Measurements from ENCODE around the gene KIAA0408. TPM values are rescaled to one million over a fixed set of nuclear protein-coding genes. Genes with fewer than 3 reads are reported as not detected.
"Not testable (repeated sequence)": the region's sequence is repeated elsewhere in the genome, so short reads cannot be mapped to it uniquely, and the experiment has no call there.

The KIAA0408 gene
- total and polyA plus RNA-seq, 2 experiments from 2014 or later: 0.27 to 2.0 TPM

- peak in 1 of 2 donors; percentile 8 for DNase-seq (ENCODE audit: low read depth in 1 of 2, low spot score in 1 of 2)
- H3K4me3 ChIP-seq: no peak overlapping the region
- no peaks in the 10 kb centered on the region for H3K4me1 ChIP-seq (ENCODE audit: low read depth)
- H3K9me3 ChIP-seq (ENCODE audit: low read depth): no peaks in the 10 kb centered on the region
- no peaks in the 10 kb centered on the region for H3K27me3 ChIP-seq
- no peak overlapping the region for H3K27ac ChIP-seq
- TF ChIP-seq, protein P1, sequence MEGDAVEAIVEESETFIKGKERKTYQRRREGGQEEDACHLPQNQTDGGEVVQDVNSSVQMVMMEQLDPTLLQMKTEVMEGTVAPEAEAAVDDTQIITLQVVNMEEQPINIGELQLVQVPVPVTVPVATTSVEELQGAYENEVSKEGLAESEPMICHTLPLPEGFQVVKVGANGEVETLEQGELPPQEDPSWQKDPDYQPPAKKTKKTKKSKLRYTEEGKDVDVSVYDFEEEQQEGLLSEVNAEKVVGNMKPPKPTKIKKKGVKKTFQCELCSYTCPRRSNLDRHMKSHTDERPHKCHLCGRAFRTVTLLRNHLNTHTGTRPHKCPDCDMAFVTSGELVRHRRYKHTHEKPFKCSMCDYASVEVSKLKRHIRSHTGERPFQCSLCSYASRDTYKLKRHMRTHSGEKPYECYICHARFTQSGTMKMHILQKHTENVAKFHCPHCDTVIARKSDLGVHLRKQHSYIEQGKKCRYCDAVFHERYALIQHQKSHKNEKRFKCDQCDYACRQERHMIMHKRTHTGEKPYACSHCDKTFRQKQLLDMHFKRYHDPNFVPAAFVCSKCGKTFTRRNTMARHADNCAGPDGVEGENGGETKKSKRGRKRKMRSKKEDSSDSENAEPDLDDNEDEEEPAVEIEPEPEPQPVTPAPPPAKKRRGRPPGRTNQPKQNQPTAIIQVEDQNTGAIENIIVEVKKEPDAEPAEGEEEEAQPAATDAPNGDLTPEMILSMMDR (IDR thresholded peaks at IDR 0.05; ENCODE audit: low read depth, low read length): no peak
- H3K36me3 ChIP-seq: no peaks in the 10 kb centered on the region
Observed at GRCh38 chr6:127436578-127437110, 22.5 kb downstream of the KIAA0408 start.

DNA sequence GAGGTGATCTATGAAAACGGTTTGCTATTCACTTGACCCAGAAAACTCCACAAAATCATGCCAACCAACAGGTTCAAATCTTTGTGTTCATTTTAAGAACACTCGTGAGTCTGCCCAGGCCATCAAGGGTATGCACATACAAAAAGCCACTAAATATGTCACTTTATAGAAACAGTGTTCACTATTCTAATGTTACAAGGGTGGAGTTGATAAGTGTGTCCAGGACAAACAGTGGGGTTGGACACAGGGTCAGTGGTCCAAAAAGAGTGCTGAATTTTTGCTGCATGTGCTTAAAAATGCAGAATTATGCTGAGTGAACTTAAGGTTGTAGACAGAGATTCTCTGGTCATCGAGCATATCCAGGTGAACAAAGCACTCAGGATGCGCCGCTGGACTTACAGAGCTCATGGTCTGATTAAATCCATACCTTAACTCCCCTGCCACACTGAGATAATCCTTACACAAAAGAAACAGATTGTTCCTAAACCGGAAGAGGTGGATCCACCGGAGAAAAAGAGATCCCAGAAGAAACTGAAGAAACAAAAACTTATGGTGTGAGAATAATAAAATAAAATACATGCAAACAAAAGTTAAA lies 23.5 kb downstream of the KIAA0408 start:
- DNase-seq (ENCODE audit: low read depth in 1 of 2, low spot score in 1 of 2): no peak
- TF ChIP-seq, protein P1 (IDR thresholded peaks at IDR 0.05; ENCODE audit: low read depth, low read length): no peak
- Histone ChIP-seq H3K36me3 (no peaks in the 10 kb centered on the region), H3K4me1 (ENCODE audit: low read depth) (no peaks in the 10 kb centered on the region), H3K9me3 (ENCODE audit: low read depth) (no peaks in the 10 kb centered on the region), H3K27ac (no peak overlapping the region), H3K4me3 (no peak overlapping the region), H3K27me3 (no peaks in the 10 kb centered on the region)

DNA sequence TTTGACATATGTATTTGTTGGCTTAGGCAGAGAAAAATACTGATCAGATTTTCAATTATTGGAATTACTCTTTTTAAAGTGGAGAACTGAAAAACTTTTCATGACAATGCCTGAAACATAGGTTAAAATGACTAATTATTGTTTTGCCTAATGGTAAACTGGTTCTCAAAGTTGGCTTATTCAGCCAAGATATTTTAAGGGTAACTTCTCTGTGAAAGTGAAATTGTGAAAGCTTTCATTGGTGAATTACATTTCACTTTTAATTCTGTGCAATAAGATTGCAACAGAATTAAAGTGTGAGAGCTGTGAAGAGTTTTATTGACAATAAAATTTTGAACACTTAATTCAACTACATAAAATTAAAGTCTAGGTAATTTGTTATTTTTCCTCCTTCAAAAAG lies 24.5 kb downstream of the KIAA0408 start:
- no peaks in the 10 kb centered on the region for H3K36me3 ChIP-seq
- TF ChIP-seq, protein P1 (IDR thresholded peaks at IDR 0.05; ENCODE audit: low read depth, low read length): no peak
- no peak overlapping the region for H3K4me3 ChIP-seq
- DNase-seq (ENCODE audit: low read depth in 1 of 2, low spot score in 1 of 2): no peak
- no peaks in the 10 kb centered on the region for H3K27me3 ChIP-seq
- no peaks in the 10 kb centered on the region for H3K9me3 ChIP-seq (ENCODE audit: low read depth)
- no peak overlapping the region for H3K27ac ChIP-seq
- no peaks in the 10 kb centered on the region for H3K4me1 ChIP-seq (ENCODE audit: low read depth)

DNA sequence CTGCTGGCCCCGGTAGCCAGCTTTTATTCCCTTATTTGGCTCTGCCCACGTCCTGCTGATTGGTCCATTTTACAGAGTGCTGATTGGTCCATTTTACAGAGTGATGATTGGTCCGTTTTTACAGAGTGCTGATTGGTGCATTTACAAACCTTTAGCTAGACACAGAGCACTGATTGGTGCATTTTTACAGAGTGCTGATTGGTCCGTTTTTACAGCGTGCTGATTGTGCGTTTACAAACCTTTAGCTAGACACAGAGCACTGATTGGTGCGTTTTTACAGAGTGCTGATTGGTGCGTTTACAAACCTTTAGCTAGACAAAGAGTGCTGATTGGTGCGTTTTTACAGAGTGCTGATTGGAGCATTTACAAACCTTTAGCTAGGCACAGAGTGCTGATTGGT lies 30.6 kb downstream of the KIAA0408 start:
- H3K36me3 ChIP-seq; H3K4me1 ChIP-seq (ENCODE audit: low read depth); H3K4me3 ChIP-seq; H3K9me3 ChIP-seq (ENCODE audit: low read depth); DNase-seq (ENCODE audit: low read depth in 1 of 2, low spot score in 1 of 2); H3K27me3 ChIP-seq; H3K27ac ChIP-seq: not testable (repeated sequence)

- no peaks in the 10 kb centered on the region for H3K27me3 ChIP-seq
- no peak overlapping the region for H3K4me3 ChIP-seq
- no peak overlapping the region for H3K27ac ChIP-seq
- no peaks in the 10 kb centered on the region for H3K4me1 ChIP-seq (ENCODE audit: low read depth)
- no peak for DNase-seq (ENCODE audit: low read depth in 1 of 2, low spot score in 1 of 2)
- H3K9me3 ChIP-seq (ENCODE audit: low read depth): no peaks in the 10 kb centered on the region
- H3K36me3 ChIP-seq: no peaks in the 10 kb centered on the region
- TF ChIP-seq, protein P1 (IDR thresholded peaks at IDR 0.05; ENCODE audit: low read depth, low read length): no peak
Observed at GRCh38 chr6:127423921-127424320, 35.3 kb downstream of the KIAA0408 start.

DNA sequence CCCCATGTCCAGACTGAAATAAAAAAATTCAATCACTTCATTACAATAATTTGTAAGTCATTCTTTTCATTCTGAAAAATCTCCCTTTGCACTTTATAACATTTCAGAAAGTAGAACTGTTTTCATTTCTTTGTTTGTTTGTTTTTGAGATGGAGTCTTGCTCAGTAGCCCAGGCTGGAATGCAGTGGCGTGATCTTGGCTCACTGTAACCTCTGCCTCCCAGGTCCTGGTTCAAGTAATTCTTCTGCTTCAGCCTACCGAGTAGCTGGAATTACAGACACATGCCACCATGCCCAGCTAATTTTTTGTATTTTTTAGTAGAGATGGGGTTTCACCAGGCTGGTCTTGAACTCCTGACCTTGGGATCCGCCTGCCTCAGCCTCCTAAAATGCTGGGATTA lies 38.0 kb downstream of the KIAA0408 start:
- H3K36me3 ChIP-seq; H3K4me1 ChIP-seq (ENCODE audit: low read depth); H3K4me3 ChIP-seq; H3K27me3 ChIP-seq; DNase-seq (ENCODE audit: low read depth in 1 of 2, low spot score in 1 of 2); H3K9me3 ChIP-seq (ENCODE audit: low read depth); H3K27ac ChIP-seq: not testable (repeated sequence)
